Testis (tissue), 3 donors: ENCODE data around the gene CLIP4. TPM values are rescaled to one million over a fixed set of nuclear protein-coding genes. Genes with fewer than 3 reads are reported as not detected.

Experiments used
- DNase-seq: peaks from one replicate; pipeline ENCODE4 v3.0.0-alpha.2; 2019
- H3K27ac ChIP-seq, 2 donors: fragments of 200-600 bp; sonication (generic); one replicate each; pipeline ENCODE4 v1.5.1; 2019
- H3K27me3 ChIP-seq: fragments of 200-600 bp; sonication (generic); one replicate; pipeline ENCODE4 v1.5.1; 2019
- H3K36me3 ChIP-seq: fragments of 200-600 bp; sonication (generic); one replicate; pipeline ENCODE4 v1.5.1; 2017; ENCODE audit warnings: low read depth; ENCODE audit errors: missing control alignments
- H3K4me1 ChIP-seq: fragments of 200-600 bp; sonication (generic); one replicate; pipeline ENCODE4 v1.5.1; 2019
- H3K4me3 ChIP-seq, 2 donors: fragments of 200-600 bp; sonication (generic); one replicate each; pipeline ENCODE4 v1.5.1; 2017 to 2019
- H3K9me3 ChIP-seq: fragments of 200-600 bp; sonication (generic); one replicate; pipeline ENCODE4 v1.5.1; 2017
- CTCF ChIP-seq, 3 experiments: fragments of 450-650 bp in 2 of 3; fragments of 200-600 bp in 1 of 3; sonication (generic) in 1 of 3; IDR thresholded peaks; one replicate each; pipeline ENCODE4 v1.5.1; 2016 to 2019; ENCODE audit warnings: antibody characterized with exemption in 3 of 3, mild to moderate bottlenecking in 2 of 3, moderate library complexity in 1 of 3
- POLR2A ChIP-seq: fragments of 450-650 bp; IDR thresholded peaks from one replicate; pipeline ENCODE4 v1.6.1; 2017; ENCODE audit warnings: antibody characterized with exemption, mild to moderate bottlenecking, moderate library complexity
- WGBS, 2 donors: methylation state at CpG; one replicate each; pipeline ENCODE4 v1.1.5; 2018; 5-methylcytosine and 5-hydroxymethylcytosine counted together
- intact Hi-C: fragments of 100-400 bp; cut with DNase I; formaldehyde crosslinking; loops from one replicate; pipeline ENCODE4 v1.15.1; 2023; ENCODE audit warnings: low total_unique reads
- polyA plus RNA-seq: library from polyadenylated mRNA; stranded (reverse); fragments of 350-450 nt; fragmentation: Illumina TruSeq; extraction: RNeasy Lipid Tissue Mini Kit (QIAGEN cat#74804); gene quantifications from one replicate; pipeline ENCODE4 v1.2.3, GENCODE V29; 2014; ENCODE audit warnings: low read depth, low replicate concordance; ENCODE audit not compliant: insufficient read depth
- total RNA-seq, 2 donors: library from RNA; depleted of rRNA; stranded (reverse); fragments of >200 nt; gene quantifications; one replicate each; pipeline ENCODE4 v1.2.3, GENCODE V29; 2016

CLIP4 gene
- total and polyA plus RNA-seq, 3 donors from 2014 or later = 38.2 to 54.3 (median 43.1) TPM

GRCh38 chr2:29207352-29208148, 92.3 kb downstream of the CLIP4 start:
- Histone ChIP-seq H3K36me3 (no peaks in the 10 kb centered on the region), H3K27me3 (no peaks in the 10 kb centered on the region), H3K9me3 (no peaks in the 10 kb centered on the region), H3K27ac (no peak overlapping the region), H3K4me1 (no peaks in the 10 kb centered on the region), H3K4me3 (no peak overlapping the region)
- no peak for DNase-seq
- no peak for TF ChIP-seq CTCF (IDR thresholded peaks at IDR 0.05)
- no peak for TF ChIP-seq POLR2A
- 84 to 87% methylated on average over 3 of the region's 3 CpGs for WGBS, 2 donors
- intact Hi-C loops = no loop called here

- 91% methylated on average over 5 of the region's 5 CpGs for WGBS, 2 donors
Measured at GRCh38 chr2:29209551-29209950, 94.3 kb downstream of the CLIP4 start.

GRCh38 chr2:29212009-29212408, 96.8 kb downstream of the CLIP4 start:
- intact Hi-C loops = no loop called here
- Histone ChIP-seq H3K27ac (no peak overlapping the region), H3K4me1 (no peaks in the 10 kb centered on the region), H3K4me3 (no peak overlapping the region), H3K9me3 (no peaks in the 10 kb centered on the region), H3K36me3 (no peaks in the 10 kb centered on the region), H3K27me3 (no peaks in the 10 kb centered on the region)
- WGBS, 2 donors = 74 to 75% methylated on average over 5 of the region's 5 CpGs
- no peak for TF ChIP-seq POLR2A
- TF ChIP-seq CTCF (IDR thresholded peaks at IDR 0.05) = no peak
- DNase-seq = no peak

More at GRCh38 chr2:29209551-29209950, 94.3 kb downstream of the CLIP4 start:
- H3K4me1 ChIP-seq = no peaks in the 10 kb centered on the region
- H3K27ac ChIP-seq = no peak overlapping the region
- H3K4me3 ChIP-seq = no peak overlapping the region
- H3K9me3 ChIP-seq = no peaks in the 10 kb centered on the region
- no peak for DNase-seq
- H3K36me3 ChIP-seq = no peaks in the 10 kb centered on the region
- no peaks in the 10 kb centered on the region for H3K27me3 ChIP-seq
- TF ChIP-seq POLR2A = no peak
- TF ChIP-seq CTCF (IDR thresholded peaks at IDR 0.05) = no peak
- intact Hi-C loops = no loop called here

- intact Hi-C loops = no loop called here
- DNase-seq = no peak
- TF ChIP-seq POLR2A (no peak), CTCF (IDR thresholded peaks at IDR 0.05) (no peak)
- Histone ChIP-seq H3K4me1 (no peaks in the 10 kb centered on the region), H3K9me3 (no peaks in the 10 kb centered on the region), H3K4me3 (no peak overlapping the region), H3K27ac (no peak overlapping the region), H3K36me3 (no peaks in the 10 kb centered on the region), H3K27me3 (no peaks in the 10 kb centered on the region)
- 68 to 72% methylated on average over 8 to 9 of the region's 9 CpGs for WGBS, 2 donors
Measured at GRCh38 chr2:29213888-29214291, 98.7 kb downstream of the CLIP4 start.

- no peak overlapping the region for H3K27ac ChIP-seq
- intact Hi-C loops = no loop called here
Measured at GRCh38 chr2:29215073-29215472, 99.9 kb downstream of the CLIP4 start.

More at GRCh38 chr2:29215073-29215472, 99.9 kb downstream of the CLIP4 start:
- H3K9me3 ChIP-seq = no peaks in the 10 kb centered on the region
- DNase-seq = no peak
- TF ChIP-seq POLR2A (no peak), CTCF (IDR thresholded peaks at IDR 0.05) (no peak)
- 90 to 97% methylated on average over 2 to 5 of the region's 5 CpGs for WGBS, 2 donors
- no peaks in the 10 kb centered on the region for H3K4me1 ChIP-seq
- no peaks in the 10 kb centered on the region for H3K27me3 ChIP-seq
- no peaks in the 10 kb centered on the region for H3K36me3 ChIP-seq
- no peak overlapping the region for H3K4me3 ChIP-seq
